Fibroblast of villous mesenchyme (primary cell): ENCODE data around the gene NOX4. TPM values are rescaled to one million over a fixed set of nuclear protein-coding genes. Genes with fewer than 3 reads are reported as not detected.
"Not testable (repeated sequence)": the region's sequence is repeated elsewhere in the genome, so short reads cannot be mapped to it uniquely, and the experiment has no call there.

ENCODE experiments used
- DNase-seq: peaks from one replicate; pipeline ENCODE4 v3.0.0-alpha.2; 2010; ENCODE audit warnings: low read depth
- H3K4me3 ChIP-seq: 2 replicates; pipeline ENCODE4 v1.5.1; 2011; ENCODE audit warnings: low read depth, mild to moderate bottlenecking, low read length
- total RNA-seq: library from RNA; depleted of rRNA; stranded (reverse); fragments of >200 nt; gene quantifications from 2 replicates; pipeline ENCODE4 v1.2.3, GENCODE V29; 2012
- TF ChIP-seq, protein P1 (sequence below): IDR thresholded peaks from 2 replicates; pipeline ENCODE4 v1.5.1; 2012; ENCODE audit warnings: low read depth, mild to moderate bottlenecking, low read length; ENCODE audit not compliant: insufficient read depth

NOX4 gene
- total RNA-seq, 1 donor = 5.2 TPM

- no peak overlapping the region for H3K4me3 ChIP-seq
- TF ChIP-seq, protein P1, sequence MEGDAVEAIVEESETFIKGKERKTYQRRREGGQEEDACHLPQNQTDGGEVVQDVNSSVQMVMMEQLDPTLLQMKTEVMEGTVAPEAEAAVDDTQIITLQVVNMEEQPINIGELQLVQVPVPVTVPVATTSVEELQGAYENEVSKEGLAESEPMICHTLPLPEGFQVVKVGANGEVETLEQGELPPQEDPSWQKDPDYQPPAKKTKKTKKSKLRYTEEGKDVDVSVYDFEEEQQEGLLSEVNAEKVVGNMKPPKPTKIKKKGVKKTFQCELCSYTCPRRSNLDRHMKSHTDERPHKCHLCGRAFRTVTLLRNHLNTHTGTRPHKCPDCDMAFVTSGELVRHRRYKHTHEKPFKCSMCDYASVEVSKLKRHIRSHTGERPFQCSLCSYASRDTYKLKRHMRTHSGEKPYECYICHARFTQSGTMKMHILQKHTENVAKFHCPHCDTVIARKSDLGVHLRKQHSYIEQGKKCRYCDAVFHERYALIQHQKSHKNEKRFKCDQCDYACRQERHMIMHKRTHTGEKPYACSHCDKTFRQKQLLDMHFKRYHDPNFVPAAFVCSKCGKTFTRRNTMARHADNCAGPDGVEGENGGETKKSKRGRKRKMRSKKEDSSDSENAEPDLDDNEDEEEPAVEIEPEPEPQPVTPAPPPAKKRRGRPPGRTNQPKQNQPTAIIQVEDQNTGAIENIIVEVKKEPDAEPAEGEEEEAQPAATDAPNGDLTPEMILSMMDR = no peak
These were observed 43.3 kb downstream of the NOX4 start for GRCh38 chr11:89447845-89448244.

GRCh38 chr11:89443361-89444322, 47.5 kb downstream of the NOX4 start:
- TF ChIP-seq, protein P1 = no peak
- no peak overlapping the region for H3K4me3 ChIP-seq
- no peak for DNase-seq

More at GRCh38 chr11:89447845-89448244, 43.3 kb downstream of the NOX4 start:
- DNase-seq = no peak

DNA sequence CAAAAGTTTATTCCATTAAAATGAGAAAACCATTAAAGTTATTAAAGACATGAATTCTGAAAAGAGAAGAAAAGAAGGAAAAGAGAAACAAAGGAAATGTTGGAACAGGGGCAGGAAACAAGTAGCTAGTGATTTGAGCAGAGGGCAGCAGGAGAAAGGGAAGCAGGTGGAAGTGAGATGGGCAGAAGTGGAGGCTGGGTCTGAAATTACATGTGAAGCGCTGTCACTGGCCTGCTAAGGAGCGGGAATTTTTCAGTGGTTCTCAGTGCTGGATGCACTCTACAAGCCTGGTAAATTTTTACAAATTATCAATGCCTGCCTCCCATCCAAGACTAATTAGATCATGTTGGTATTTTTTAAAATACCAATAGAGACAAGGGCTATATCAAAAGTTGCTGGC, 48.4 kb downstream of the NOX4 start:
- H3K4me3 ChIP-seq = no peak overlapping the region
- DNase-seq = no peak
- TF ChIP-seq, protein P1 = no peak

DNA sequence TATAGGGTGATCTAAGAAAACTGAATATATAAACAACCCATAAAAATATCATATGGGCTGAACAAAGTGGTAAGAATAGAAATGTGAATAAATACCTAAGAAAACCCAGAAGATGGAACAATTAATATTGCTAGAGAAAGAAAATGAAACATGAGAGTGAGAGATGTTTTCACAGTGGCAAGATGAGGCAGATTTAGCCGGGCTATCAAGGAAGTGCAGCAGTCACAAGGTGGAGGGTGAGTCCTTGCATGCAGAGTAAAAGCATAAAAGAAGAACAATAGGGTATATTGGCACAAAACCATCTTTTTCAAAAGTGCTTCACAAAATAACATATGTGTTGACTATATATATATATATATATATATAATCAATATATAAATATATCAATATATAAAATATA, 49.6 kb downstream of the NOX4 start:
- H3K4me3 ChIP-seq = no peak overlapping the region
- DNase-seq = no peak
- TF ChIP-seq, protein P1 = no peak

DNA sequence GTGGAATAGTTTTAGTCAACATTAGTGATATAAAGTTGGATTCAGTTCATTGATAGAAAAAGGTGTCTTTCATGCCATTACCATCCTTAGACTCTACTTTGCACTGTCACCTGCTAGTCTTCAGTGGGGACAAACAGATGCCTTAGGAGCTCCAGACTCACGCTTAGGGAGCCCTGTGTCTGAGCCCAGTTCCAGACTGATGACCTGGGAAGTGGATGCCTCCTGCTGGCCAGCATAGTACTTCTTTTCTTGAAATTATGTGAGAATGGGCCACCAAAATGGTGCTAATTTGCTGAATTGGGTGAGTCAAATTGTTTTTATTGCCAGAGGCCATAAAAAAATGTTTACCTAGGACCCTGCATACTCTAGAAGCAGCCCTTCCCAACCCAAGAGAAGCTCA, 53.9 kb downstream of the NOX4 start:
- TF ChIP-seq, protein P1 = no peak
- no peak for DNase-seq
- H3K4me3 ChIP-seq = no peak overlapping the region

DNA sequence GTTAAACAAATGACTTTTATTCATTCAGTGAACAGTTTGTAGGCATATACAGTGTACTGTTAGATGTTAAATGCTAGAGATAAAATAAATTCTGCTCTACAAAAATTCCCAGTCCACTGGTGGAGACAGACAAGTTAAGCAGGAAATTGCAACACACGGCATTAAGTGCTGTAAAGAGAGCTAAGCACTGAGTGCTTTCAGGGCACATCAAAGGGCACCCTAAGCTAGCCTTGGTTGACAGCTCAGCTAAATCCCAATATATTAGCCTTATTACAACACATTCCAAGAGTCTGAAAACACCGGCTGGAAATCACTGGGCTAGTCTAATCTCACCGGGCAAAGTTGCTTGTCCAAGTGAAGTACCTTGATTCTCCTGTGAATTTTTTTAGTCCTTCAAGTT, 55.1 kb downstream of the NOX4 start:
- H3K4me3 ChIP-seq = no peak overlapping the region
- peak; percentile 76 for DNase-seq
- TF ChIP-seq, protein P1 = no peak

DNA sequence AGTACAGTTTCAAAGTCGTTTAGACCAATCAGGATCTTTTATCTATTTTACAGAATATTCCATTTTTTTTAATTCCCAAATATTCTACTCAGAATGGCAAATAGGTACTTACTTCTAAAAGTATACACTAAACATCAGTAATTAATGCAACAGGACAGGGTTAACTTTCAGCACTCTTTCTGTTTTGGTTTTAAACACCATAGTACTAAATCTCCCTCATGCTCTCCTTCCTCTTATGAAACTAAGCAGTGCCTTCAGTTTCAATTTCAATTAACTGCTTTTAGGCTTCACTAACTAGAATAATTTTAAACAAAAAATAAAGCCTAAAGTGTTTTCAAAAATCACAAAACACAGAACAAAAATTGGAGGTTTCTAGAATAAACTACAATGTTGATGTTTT, 57.9 kb downstream of the NOX4 start:
- no peak for DNase-seq
- no peak overlapping the region for H3K4me3 ChIP-seq

GRCh38 chr11:89432182-89432581, 59.0 kb downstream of the NOX4 start:
- DNase-seq, H3K4me3 ChIP-seq: not testable (repeated sequence)

More for the DNA sequence above, 57.9 kb downstream of the NOX4 start:
- TF ChIP-seq, protein P1 = no peak

- DNase-seq, H3K4me3 ChIP-seq: not testable (repeated sequence)
These were observed 64.7 kb downstream of the NOX4 start for GRCh38 chr11:89426501-89426900.
